Measurements from ENCODE around the gene RFFL. TPM values are rescaled to one million over a fixed set of nuclear protein-coding genes. Genes with fewer than 3 reads are reported as not detected.

RFFL gene
- total RNA-seq, 4 donors from 2014 or later: 31.7 to 64.0 (median 56.2) TPM

GRCh38 chr17:35074711-35075707 lies 11.5 kb upstream of the RFFL start:
- Histone ChIP-seq H3K4me1 (peaks cover 0 to 40% (median 0%) of the 10 kb centered on the region in 3 donors), H3K9me3 (no peaks in the 10 kb centered on the region), H3K36me3 (peaks cover 0 to 14% (median 0%) of the 10 kb centered on the region in 3 donors), H3K4me3 (no peak overlapping the region), H3K27ac (peak overlapping the region in 1 of 4 donors; percentile 13), H3K27me3 (no peaks in the 10 kb centered on the region)
- no peak for TF ChIP-seq POLR2A (IDR thresholded peaks at IDR 0.05)
- no peak for TF ChIP-seq CTCF (IDR thresholded peaks at IDR 0.05)
- intact Hi-C loops (cut with DNase I): no loop called here
- WGBS, 2 donors: 71 to 72% methylated on average over 2 of the region's 2 CpGs
- DNase-seq: no peak

GRCh38 chr17:35073991-35074627 lies 10.6 kb upstream of the RFFL start:
- TF ChIP-seq CTCF (IDR thresholded peaks at IDR 0.05) (no peak), POLR2A (IDR thresholded peaks at IDR 0.05) (no peak)
- H3K9me3 ChIP-seq: no peaks in the 10 kb centered on the region
- peaks cover 0 to 20% (median 0%) of the 10 kb centered on the region in 3 donors for H3K36me3 ChIP-seq
- no peak for DNase-seq
- intact Hi-C loops (cut with DNase I): no loop called here
- H3K27me3 ChIP-seq: no peaks in the 10 kb centered on the region
- H3K4me1 ChIP-seq: peaks cover 0 to 31% (median 0%) of the 10 kb centered on the region in 3 donors
- H3K4me3 ChIP-seq: no peak overlapping the region
- H3K27ac ChIP-seq: peak overlapping the region in 1 of 4 donors; percentile 13
- 51 to 66% methylated on average over 5 of the region's 5 CpGs for WGBS, 2 donors

- H3K4me1 ChIP-seq: peaks cover 0 to 24% (median 0%) of the 10 kb centered on the region in 3 donors
- H3K9me3 ChIP-seq: no peaks in the 10 kb centered on the region
- DNase-seq: no peak
- H3K27me3 ChIP-seq: no peaks in the 10 kb centered on the region
- peaks cover 0 to 25% (median 0%) of the 10 kb centered on the region in 3 donors for H3K36me3 ChIP-seq
- WGBS, 2 donors: 71 to 87% methylated on average over 3 of the region's 3 CpGs
- no peak overlapping the region for H3K4me3 ChIP-seq
- intact Hi-C loops (cut with DNase I): no loop called here
- TF ChIP-seq CTCF (IDR thresholded peaks at IDR 0.05) (no peak), POLR2A (IDR thresholded peaks at IDR 0.05) (no peak)
- no peak overlapping the region for H3K27ac ChIP-seq
These were observed 9.8 kb upstream of the RFFL start for GRCh38 chr17:35073183-35073790.

- peaks cover 5 to 14% (median 6%) of the 10 kb centered on the region in 3 donors for H3K4me1 ChIP-seq
- H3K27me3 ChIP-seq: no peaks in the 10 kb centered on the region
- no peak overlapping the region for H3K4me3 ChIP-seq
- peaks cover 0 to 25% (median 0%) of the 10 kb centered on the region in 3 donors for H3K36me3 ChIP-seq
- no peak for DNase-seq
- 54 to 58% methylated on average over 2 of the region's 2 CpGs for WGBS, 2 donors
- intact Hi-C loops (cut with DNase I): no loop called here
- no peak overlapping the region for H3K27ac ChIP-seq
- no peaks in the 10 kb centered on the region for H3K9me3 ChIP-seq
- TF ChIP-seq POLR2A (IDR thresholded peaks at IDR 0.05): no peak
- TF ChIP-seq CTCF (IDR thresholded peaks at IDR 0.05): no peak
These were observed 5.8 kb upstream of the RFFL start for GRCh38 chr17:35069311-35069710.
